Posterior vena cava (tissue), 2 donors: Measurements from ENCODE around the gene TOE1. TPM values are rescaled to one million over a fixed set of nuclear protein-coding genes. Genes with fewer than 3 reads are reported as not detected.
"Not testable (repeated sequence)": the region's sequence is repeated elsewhere in the genome, so short reads cannot be mapped to it uniquely, and the experiment has no call there.

ENCODE experiments used
- DNase-seq: peaks from one replicate; pipeline ENCODE4 v3.0.0-alpha.2; 2020; ENCODE audit warnings: low spot score
- intact Hi-C, 2 donors: fragments of 100-400 bp; cut with DNase I; formaldehyde crosslinking; loops; one replicate each; pipeline versions ENCODE4 v1.14.1 to v1.14.2; 2022 to 2023
- long read RNA-seq, 2 donors: library from polyadenylated mRNA; unstranded; transcript quantifications; one replicate each; pipeline ENCODE4 v2.0.0, GENCODE V29; 2020 to 2021
- total RNA-seq, 2 donors: library from RNA; stranded (reverse); fragmentation: NEBNext Ultra II Directional; extraction: Animal tissue kit (Norgen Biotek cat#: 25700); gene quantifications; one replicate each; pipeline ENCODE4 v1.2.1, GENCODE V29; 2021
- donor health status: DM: yes; HTN: yes; CAD: no.
- donor health status: DM: yes; HTN: yes; CAD: no.

TOE1 gene
- total RNA-seq: 1 to 10 TPM; 5.8 to 7.0 TPM
- long read RNA-seq, donor 1, partial matches to known transcripts: 1 of 7 reads
- long read RNA-seq, donor 1, other reads (novel, unspliced or antisense): 3 of 7 reads
- long read RNA-seq, donor 2, transcript TOE1-201 (8 exons, 2,389 nt): major isoform, 10 of 21 reads
- long read RNA-seq, donor 2, partial matches to known transcripts: 2 of 21 reads
- long read RNA-seq, donor 2, other reads (novel, unspliced or antisense): 9 of 21 reads

GRCh38 chr1:45339789-45340558 is at the start of gene TOE1, which contains the start of gene MUTYH:
TSS of gene TOE1 (plus strand) at chr1:45340170. CDS start at chr1:45340253, 83 bp downstream.
TSS of gene MUTYH (minus strand) at chr1:45340440. CDS start at chr1:45334505, 5,935 bp downstream.
- intact Hi-C loops: loop anchor here in 1 of 2 donors (5.0 kb wide), 1 partner anchor 1078 kb away; no protein-coding TSS in a partner anchor
- peak; percentile 98 for DNase-seq

GRCh38 chr1:45291002-45291401 is 49.0 kb upstream of the TOE1 start:
- intact Hi-C loops, DNase-seq: not testable (repeated sequence)

- DNase-seq: no peak
- intact Hi-C loops: no loop called here
These were observed 48.3 kb upstream of the TOE1 start for GRCh38 chr1:45291716-45292115.

- DNase-seq: no peak
- intact Hi-C loops: no loop called here
These were observed 42.2 kb upstream of the TOE1 start for GRCh38 chr1:45297666-45298356.

GRCh38 chr1:45299296-45299695 is 40.7 kb upstream of the TOE1 start:
- intact Hi-C loops: no loop called here
- DNase-seq: no peak

- DNase-seq: no peak
- intact Hi-C loops: loop anchor here (2.0 to 5.0 kb wide), 2 partner anchors 285 to 288 kb away; partner anchors contain the start of genes HECTD3 (in 1 of the 2) and UROD (in 1 of the 2)
These were observed 39.8 kb upstream of the TOE1 start for GRCh38 chr1:45299981-45300668.

GRCh38 chr1:45300669-45300997 is 39.3 kb upstream of the TOE1 start:
- intact Hi-C loops: loop anchor here (2.0 to 5.0 kb wide), 2 partner anchors 286 to 288 kb away; partner anchors contain the start of genes HECTD3 (in 1 of the 2) and UROD (in 1 of the 2)
- DNase-seq: no peak

- no peak for DNase-seq
- intact Hi-C loops: loop anchor here in 1 of 2 donors (5.0 kb wide), 1 partner anchor 290 kb away; the partner anchor contains the start of genes HECTD3 and UROD
These were observed 37.3 kb upstream of the TOE1 start for GRCh38 chr1:45302505-45303150.

- intact Hi-C loops: loop anchor here in 1 of 2 donors (5.0 kb wide), 1 partner anchor 291 kb away; the partner anchor contains the start of genes HECTD3 and UROD
These were observed 36.3 kb upstream of the TOE1 start for GRCh38 chr1:45303520-45304310.

GRCh38 chr1:45304311-45305081 is 35.5 kb upstream of the TOE1 start:
- intact Hi-C loops: loop anchor here in 1 of 2 donors (5.0 kb wide), 1 partner anchor 292 kb away; the partner anchor contains the start of genes HECTD3 and UROD
- DNase-seq: peak; percentile 80

More at GRCh38 chr1:45303520-45304310, 36.3 kb upstream of the TOE1 start:
- peak; percentile 100 for DNase-seq

GRCh38 chr1:45305231-45305630 is 34.7 kb upstream of the TOE1 start:
- intact Hi-C loops: no loop called here
- no peak for DNase-seq

GRCh38 chr1:45306319-45306718 is 33.7 kb upstream of the TOE1 start:
- DNase-seq: no peak
- intact Hi-C loops: no loop called here

GRCh38 chr1:45306905-45307304 is 33.1 kb upstream of the TOE1 start:
- DNase-seq: no peak
- intact Hi-C loops: no loop called here

- intact Hi-C loops: no loop called here
- DNase-seq: no peak
These were observed 25.7 kb upstream of the TOE1 start for GRCh38 chr1:45314266-45314665.

- DNase-seq: no peak
- intact Hi-C loops: no loop called here
These were observed 22.8 kb upstream of the TOE1 start for GRCh38 chr1:45317166-45317565.

GRCh38 chr1:45319761-45320160 is 20.2 kb upstream of the TOE1 start:
- intact Hi-C loops: no loop called here

GRCh38 chr1:45321444-45321843 is 18.5 kb upstream of the TOE1 start:
- intact Hi-C loops: no loop called here
- DNase-seq: no peak

More at GRCh38 chr1:45319761-45320160, 20.2 kb upstream of the TOE1 start:
- DNase-seq: no peak
